NCI-H187 (cell line): ENCODE measurements around the gene FBXO36.
A peak's percentile ranks its signal among the peaks of the same experiment; 100 is the strongest.
"Not testable (repeated sequence)": the region's sequence is repeated elsewhere in the genome, so short reads cannot be mapped to it uniquely, and the experiment has no call there.

ENCODE experiments used
- DNase-seq, 2 experiments: peaks; one replicate each; lab custom pipeline; 2025; lab: John Stamatoyannopoulos, UW

Gene FBXO36

GRCh38 chr2:229910832-229911412 lies 11.4 kb upstream of the FBXO36 start:
- DNase-seq = no peak

DNA sequence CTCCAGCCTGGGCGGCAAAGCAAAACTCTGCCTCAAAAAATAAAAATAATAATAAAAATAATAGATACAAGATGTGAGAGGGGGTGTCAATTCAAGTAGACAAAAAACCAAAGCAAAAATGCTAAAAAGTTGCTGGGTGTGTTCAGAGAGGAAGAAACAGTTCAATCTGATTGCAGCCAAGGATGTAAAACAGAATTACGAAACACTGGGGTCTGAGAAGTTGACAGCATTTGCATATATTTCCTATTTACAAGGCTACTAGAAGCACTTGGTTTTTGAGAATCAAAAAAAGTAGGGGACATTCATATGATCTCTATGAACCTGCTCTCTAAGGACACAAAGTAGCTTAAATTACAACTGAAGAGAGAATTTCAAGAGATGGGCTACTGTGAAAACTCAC lies 8.1 kb upstream of the FBXO36 start:
- DNase-seq = no peak

DNA sequence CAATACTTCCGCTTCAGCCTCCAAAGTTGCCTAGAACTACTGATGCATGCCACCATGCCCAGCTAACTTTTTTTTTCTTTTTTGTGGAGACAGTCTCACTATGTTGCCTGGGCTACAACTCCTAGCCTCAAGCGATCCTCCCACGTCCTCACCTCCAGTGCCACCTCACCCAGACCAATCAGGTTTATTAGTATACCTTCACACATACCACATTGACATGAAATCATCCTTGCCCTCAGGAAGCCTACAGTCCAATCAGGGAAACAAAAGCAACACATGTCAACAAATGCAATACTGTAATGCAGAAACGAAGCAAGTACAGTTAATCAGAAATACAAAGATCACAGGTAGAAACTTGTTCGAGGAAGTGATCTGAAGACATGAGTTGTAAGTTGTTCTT lies 4.5 kb upstream of the FBXO36 start:
- no peak for DNase-seq

- no peak for DNase-seq
Measured at GRCh38 chr2:229920011-229920641, 2.2 kb upstream of the FBXO36 start.

DNA sequence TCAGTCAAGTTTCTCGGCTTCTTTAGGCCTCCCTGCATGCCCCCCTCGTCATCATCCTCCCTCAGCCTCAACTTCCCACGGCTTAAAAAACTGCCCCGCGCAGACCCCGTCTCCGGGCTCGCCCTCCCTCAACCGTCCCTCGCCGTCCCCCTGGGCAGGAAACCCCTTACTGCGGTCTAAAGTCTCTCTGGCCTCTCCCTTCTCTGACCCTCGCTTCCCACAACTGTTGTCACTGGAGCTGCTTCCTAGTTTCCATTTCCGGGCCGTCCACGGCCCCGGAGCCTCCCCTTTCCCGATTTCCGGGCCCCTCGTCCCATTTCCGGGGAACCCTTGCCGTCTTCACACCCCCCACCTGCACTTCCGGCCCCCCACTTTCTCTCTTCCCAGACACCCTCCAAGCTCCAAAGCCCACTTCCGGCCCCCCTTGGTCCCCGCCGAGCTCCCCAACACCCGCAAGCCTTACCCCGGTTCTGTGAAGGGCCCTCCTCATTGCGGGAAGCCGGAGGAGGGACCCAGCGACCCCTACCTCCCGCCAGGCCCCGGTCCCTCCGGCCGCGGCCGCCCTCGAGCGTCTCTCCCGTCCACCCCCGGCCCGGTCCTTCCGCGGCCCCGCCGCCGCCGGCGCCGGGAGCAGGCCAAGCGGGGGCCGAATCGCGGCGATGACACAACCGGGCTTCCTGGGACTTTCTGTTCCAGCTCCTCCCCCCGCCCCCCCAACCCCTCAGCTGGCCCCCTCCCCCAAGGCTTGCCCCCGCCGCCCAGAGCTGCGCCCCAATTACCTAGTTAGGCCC lies 1.0 kb upstream of the FBXO36 start:
- peak; percentile 3 to 7 for DNase-seq

- peak; percentile 48 to 92 for DNase-seq
Measured at GRCh38 chr2:229921892-229922448, 333 bp upstream of the FBXO36 start, which contains the start of gene TRIP12. Gene TRIP12, minus strand, starts transcription at chr2:229922009. Its CDS starts 41,930 bp downstream, at chr2:229880079.

DNA sequence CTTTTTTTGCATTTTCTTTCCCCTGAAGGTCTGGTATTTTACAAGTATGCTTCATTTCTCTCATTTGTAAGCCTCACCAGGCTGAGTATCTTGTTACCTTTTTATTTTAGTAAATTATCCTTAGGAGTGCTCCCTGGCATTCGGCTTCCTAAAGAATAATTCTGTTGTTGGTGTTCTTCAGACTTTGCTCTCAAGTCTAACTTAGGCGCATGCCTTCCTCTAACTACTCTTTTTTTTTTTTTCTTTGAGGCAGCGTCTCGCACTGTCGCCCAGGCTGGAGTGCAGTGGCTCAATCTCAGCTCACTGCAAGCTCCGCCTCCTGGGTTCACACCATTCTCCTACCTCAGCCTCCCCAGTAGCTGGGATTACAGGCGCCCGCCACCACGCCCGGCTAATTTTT lies 2.2 kb downstream of the FBXO36 start:
- DNase-seq = not testable (repeated sequence)

DNA sequence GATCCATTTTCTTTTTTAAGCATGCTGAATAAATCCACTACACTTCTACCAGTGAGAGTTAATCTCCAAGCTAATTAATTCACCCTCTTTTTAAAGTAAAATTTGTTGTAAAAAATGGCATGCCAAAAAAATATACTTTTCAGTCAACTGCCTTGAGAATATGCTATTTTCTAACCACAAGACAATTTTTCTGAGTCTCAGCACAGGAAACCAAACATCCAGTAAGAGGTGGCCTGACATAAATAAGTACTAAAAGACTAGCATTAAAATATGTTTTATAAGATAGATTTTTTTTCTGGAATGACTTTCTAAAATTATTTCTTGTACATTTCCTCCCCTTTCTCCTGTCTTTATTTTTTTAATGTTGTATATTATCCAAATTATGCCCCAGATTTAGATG lies 2.9 kb downstream of the FBXO36 start:
- no peak for DNase-seq

DNA sequence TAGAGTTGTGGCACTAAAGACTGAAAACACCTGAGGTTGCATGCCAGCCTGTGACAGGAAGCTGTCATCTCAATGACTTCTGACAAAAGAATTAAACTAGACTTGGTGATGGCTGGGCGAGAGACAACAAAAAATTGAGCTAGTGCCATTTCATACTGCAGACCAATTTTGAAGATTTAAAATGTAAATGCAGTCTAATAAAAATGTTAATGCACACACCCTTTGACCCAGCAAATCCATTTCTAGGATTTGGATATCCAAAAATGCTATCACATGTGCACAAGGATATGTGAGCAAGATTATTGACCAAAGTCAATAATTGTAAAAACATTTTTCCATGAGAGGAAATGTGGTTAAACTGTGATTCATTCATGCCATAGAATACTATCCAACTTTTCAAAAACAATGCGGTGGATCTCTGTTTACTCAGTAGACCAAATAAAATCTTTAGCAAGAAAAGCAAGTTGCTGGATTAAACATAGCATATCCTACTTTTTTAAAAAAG lies 5.6 kb downstream of the FBXO36 start:
- DNase-seq = no peak

DNA sequence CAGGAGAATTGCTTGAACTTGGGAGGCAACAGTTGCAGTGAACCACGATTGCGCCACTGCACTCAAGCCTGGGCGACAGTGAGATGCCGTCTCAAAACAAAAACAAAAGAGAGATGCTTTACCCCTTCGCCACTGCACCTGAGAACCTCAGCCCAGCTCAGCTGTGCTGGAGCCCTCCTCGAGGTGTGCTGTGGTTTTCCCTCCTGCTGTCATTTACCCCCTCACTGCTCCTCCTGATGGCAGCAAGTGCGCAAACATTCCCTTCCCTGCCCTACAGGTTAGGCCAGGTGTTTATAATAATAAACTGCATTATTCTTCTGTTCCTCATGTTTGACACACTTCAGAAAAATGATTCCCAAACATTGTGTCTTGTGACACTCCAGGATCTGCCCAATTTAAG lies 8.4 kb downstream of the FBXO36 start:
- DNase-seq = peak in 1 of 2 experiments; percentile 5

DNA sequence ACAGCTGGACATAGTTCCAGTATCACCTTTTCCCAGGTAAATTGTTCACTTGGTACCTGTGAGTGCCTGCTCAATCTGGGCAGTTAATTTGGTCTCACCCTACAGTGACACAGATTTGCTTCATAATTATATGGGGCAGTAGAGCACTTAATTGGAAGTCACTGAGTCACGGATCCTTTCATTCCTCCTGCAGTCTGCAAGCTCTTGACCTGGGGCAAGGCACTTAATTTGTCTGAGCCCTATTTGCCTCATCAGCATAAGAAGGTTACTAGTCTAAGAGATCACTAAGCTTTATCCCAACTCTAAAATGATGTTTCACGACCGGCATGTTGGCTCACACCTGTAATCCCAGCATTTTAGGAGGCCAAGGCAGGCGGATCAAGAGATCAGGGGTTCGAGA lies 8.9 kb downstream of the FBXO36 start:
- no peak for DNase-seq

- DNase-seq = no peak
Measured at GRCh38 chr2:229937537-229937936, 15.2 kb downstream of the FBXO36 start.

DNA sequence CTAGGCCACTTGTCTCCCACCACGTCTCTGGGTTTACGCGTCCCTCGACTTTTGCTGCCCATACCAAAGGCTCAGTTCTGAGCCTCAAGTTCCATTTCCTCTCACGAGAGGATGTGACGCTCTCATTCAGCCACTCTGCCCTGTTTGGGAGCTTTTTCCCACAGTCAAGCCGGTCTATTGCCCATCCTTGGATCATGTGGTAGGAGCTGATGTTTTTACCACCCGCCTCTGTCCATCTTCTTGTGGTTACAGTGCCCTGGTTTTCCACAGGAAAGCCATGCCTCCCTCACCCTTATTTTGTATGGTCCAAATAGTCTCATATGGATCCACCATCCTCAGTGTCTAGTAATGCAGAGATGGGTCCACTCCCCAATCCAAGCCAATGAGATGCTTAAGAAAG lies 20.4 kb downstream of the FBXO36 start:
- DNase-seq = no peak

GRCh38 chr2:229943171-229943570 lies 20.9 kb downstream of the FBXO36 start:
- DNase-seq = peak in 1 of 2 experiments; percentile 15

DNA sequence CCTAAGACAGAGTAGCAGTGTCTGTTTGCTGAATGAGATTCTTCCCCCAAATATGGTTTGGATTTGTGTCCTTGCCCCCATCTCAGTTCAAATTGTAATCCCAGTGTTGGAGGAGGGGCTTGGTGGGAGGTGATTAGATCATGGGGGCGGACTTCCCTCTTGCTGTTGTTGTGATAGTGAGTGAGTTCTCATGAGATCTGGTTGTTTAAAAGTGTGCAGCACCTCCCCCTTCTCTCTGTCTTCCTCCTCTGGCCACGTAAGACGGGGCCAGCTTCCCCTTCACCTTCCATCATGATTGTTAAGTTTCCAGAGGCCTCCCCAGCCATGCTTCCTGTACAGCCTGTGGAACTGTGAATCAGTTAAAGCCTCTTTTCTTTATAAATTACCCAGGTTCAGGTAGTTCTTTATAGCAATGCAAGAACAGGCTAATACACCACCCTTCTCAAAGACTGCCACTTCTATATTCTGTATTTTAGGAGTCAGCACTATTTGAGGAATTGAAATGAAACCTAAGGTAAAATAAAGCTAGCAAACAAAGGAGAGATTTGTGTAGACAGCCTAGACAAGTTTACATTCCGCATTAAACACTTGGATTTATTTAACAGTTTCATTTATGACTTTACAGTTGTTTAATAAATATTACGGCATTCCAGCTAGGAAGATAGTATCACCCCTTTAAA lies 21.6 kb downstream of the FBXO36 start:
- no peak for DNase-seq

GRCh38 chr2:229945975-229946374 lies 23.7 kb downstream of the FBXO36 start:
- DNase-seq = no peak

- no peak for DNase-seq
Measured at GRCh38 chr2:229947544-229947943, 25.2 kb downstream of the FBXO36 start.

- DNase-seq = no peak
Measured at GRCh38 chr2:229952256-229952835, 30.0 kb downstream of the FBXO36 start.

- no peak for DNase-seq
Measured at GRCh38 chr2:229955663-229956062, 33.4 kb downstream of the FBXO36 start.

DNA sequence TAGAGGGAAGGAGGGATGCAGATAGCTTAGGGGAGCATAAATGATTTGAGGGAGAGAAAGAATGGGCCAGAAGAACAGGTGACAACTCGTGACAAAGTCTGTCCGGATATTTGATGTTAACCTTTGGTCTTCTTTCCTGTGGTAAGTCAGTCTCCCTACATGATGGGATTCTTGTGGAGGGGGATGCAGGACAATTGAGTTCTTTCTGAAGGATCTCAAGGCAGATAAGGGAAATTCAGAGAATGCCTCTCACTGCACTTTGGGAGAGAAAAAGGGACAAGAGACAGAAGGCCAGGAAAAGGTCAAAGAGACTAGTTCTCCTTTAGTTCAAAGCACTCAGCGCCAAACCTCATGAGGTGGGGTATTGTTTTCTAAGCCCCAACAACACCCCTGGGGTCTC lies 34.2 kb downstream of the FBXO36 start:
- no peak for DNase-seq

DNA sequence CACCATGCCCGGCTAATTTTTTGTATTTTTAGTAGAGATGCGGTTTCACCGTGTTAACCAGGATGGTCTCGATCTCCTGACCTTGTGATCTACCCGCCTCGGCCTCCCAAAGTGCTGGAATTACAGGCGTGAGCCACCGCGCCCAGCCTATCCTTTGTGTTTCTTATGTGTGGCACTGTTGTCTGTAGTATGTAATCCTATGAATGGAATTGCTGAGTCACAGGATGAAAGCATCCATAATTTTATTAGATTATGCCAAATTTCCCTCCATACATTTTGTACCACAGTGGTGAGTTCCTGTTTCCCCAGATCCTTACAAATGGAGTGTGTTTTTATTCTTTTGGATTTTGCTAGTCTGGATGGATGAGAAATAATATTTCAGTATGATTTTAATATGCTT lies 41.3 kb downstream of the FBXO36 start:
- DNase-seq = not testable (repeated sequence)

GRCh38 chr2:229969921-229970320 lies 47.6 kb downstream of the FBXO36 start:
- DNase-seq = no peak
